ENCODE results near the gene TRAPPC12. TPM values are rescaled to one million over a fixed set of nuclear protein-coding genes. Genes with fewer than 3 reads are reported as not detected.
A peak's percentile ranks its signal among the peaks of the same experiment; 100 is the strongest.
"Not testable (repeated sequence)": the region's sequence is repeated elsewhere in the genome, so short reads cannot be mapped to it uniquely, and the experiment has no call there.

TRAPPC12 gene
- total RNA-seq, 1 experiment from 2014 or later: 86.0 TPM

GRCh38 chr2:3447789-3448317, 68.4 kb downstream of the TRAPPC12 start:
- H3K9ac ChIP-seq (ENCODE audit: extremely low read depth, insufficient read length, low read length): no peak overlapping the region
- no peak overlapping the region for H2AFZ ChIP-seq (ENCODE audit: low read length)
- no peak for DNase-seq
- Mint-ChIP-seq H3K4me3 (no peak overlapping the region), H3K36me3 (ENCODE audit: insufficient read depth in 1 of 3, low read depth in 3 of 3) (peaks cover 11 to 55% (median 29%) of the 10 kb centered on the region in 3 experiments; a peak in 6 of 7 replicates), H3K27me3 (ENCODE audit: low read depth) (no peaks in the 10 kb centered on the region), H3K27ac (no peak overlapping the region; a peak in 1 of 7 replicates), H3K9me3 (no peaks in the 10 kb centered on the region), H3K4me1 (peaks cover 3 to 5% of the 10 kb centered on the region in 2 experiments; a peak in 2 of 4 replicates)
- H2BK15ac ChIP-seq (ENCODE audit: low read depth, low read length): no peak overlapping the region
- no peak overlapping the region for H3K56ac ChIP-seq (ENCODE audit: insufficient read length, low read depth, low read length)
- H3K79me2 ChIP-seq (ENCODE audit: insufficient read depth, low read length): no peaks in the 10 kb centered on the region
- H3T11ph ChIP-seq (ENCODE audit: low read length): no peak overlapping the region
- no peak overlapping the region for H3K4me2 ChIP-seq (ENCODE audit: insufficient read depth, insufficient read length, low read length)
- H3K4ac ChIP-seq (ENCODE audit: low read depth, low read length): no peak overlapping the region
- H2BK5ac ChIP-seq (ENCODE audit: insufficient read length, low read length): no peak overlapping the region
- H3K18ac ChIP-seq (ENCODE audit: insufficient read length, low read depth, low read length): no peak overlapping the region
- no peak overlapping the region for H2BK12ac ChIP-seq (ENCODE audit: insufficient read length, low read depth, low read length)
- H3K9me3 ChIP-seq (ENCODE audit: control insufficient read depth, low read depth, low read length): no peaks in the 10 kb centered on the region
- H4K8ac ChIP-seq (replicated peaks; ENCODE audit: insufficient read length, low read depth, low read length): peak overlapping the region; percentile 40
- H2AK5ac ChIP-seq (ENCODE audit: insufficient read length, low read length): no peak overlapping the region
- H3K79me1 ChIP-seq (ENCODE audit: insufficient read depth, low read depth, low read length, poor library complexity, severe bottlenecking): no peaks in the 10 kb centered on the region
- H2BK20ac ChIP-seq (ENCODE audit: low read depth, low read length, poor library complexity, severe bottlenecking): no peak overlapping the region
- H3K14ac ChIP-seq (ENCODE audit: insufficient read depth, low read length): no peak overlapping the region
- H3K23me2 ChIP-seq (ENCODE audit: insufficient read length, low read depth, low read length, poor library complexity, severe bottlenecking): no peaks in the 10 kb centered on the region
- H2BK120ac ChIP-seq (ENCODE audit: low read depth, low read length, poor library complexity, severe bottlenecking): no peak overlapping the region
- WGBS (ENCODE audit: extremely low coverage, insufficient read length, low lambda C conversion rate): no CpG with 5 or more reads among the region's 9 CpGs
- no peak overlapping the region for H4K91ac ChIP-seq (ENCODE audit: insufficient read length, low read depth, low read length)
- H4K20me1 ChIP-seq (ENCODE audit: control insufficient read depth, insufficient read depth, insufficient read length): no peaks in the 10 kb centered on the region
- H3K23ac ChIP-seq (ENCODE audit: insufficient read length, low read depth, low read length): no peak overlapping the region
- H3K27me3 ChIP-seq (ENCODE audit: insufficient read depth, low read length): no peaks in the 10 kb centered on the region
- H3K4me1 ChIP-seq (ENCODE audit: insufficient read depth, low read length): no peaks in the 10 kb centered on the region
- H4K5ac ChIP-seq (ENCODE audit: insufficient read length, low read depth, low read length): no peak overlapping the region
- H3K27ac ChIP-seq (ENCODE audit: insufficient read length, low read depth, low read length): no peak overlapping the region
- no peak for TF ChIP-seq CTCF (conservative IDR thresholded peaks at IDR 0.05)

GRCh38 chr2:3448441-3448911, 69.0 kb downstream of the TRAPPC12 start:
- not testable (repeated sequence) for H3K27ac ChIP-seq (ENCODE audit: insufficient read length, low read depth, low read length); H3K23me2 ChIP-seq (ENCODE audit: insufficient read length, low read depth, low read length, poor library complexity, severe bottlenecking); H2AFZ ChIP-seq (ENCODE audit: low read length); H4K20me1 ChIP-seq (ENCODE audit: control insufficient read depth, insufficient read depth, insufficient read length); H3K4me3 Mint-ChIP-seq; H3K14ac ChIP-seq (ENCODE audit: insufficient read depth, low read length); H3K4ac ChIP-seq (ENCODE audit: low read depth, low read length); H2BK120ac ChIP-seq (ENCODE audit: low read depth, low read length, poor library complexity, severe bottlenecking); H3K9me3 ChIP-seq (ENCODE audit: control insufficient read depth, low read depth, low read length); H3K27me3 ChIP-seq (ENCODE audit: insufficient read depth, low read length); DNase-seq; H3K9ac ChIP-seq (ENCODE audit: extremely low read depth, insufficient read length, low read length); H2BK5ac ChIP-seq (ENCODE audit: insufficient read length, low read length); H2BK12ac ChIP-seq (ENCODE audit: insufficient read length, low read depth, low read length); H3K23ac ChIP-seq (ENCODE audit: insufficient read length, low read depth, low read length); H2BK15ac ChIP-seq (ENCODE audit: low read depth, low read length); H3K4me1 ChIP-seq (ENCODE audit: insufficient read depth, low read length); H4K8ac ChIP-seq (replicated peaks; ENCODE audit: insufficient read length, low read depth, low read length); H3K4me1 Mint-ChIP-seq; H3K4me2 ChIP-seq (ENCODE audit: insufficient read depth, insufficient read length, low read length); H3K27ac Mint-ChIP-seq; H3K79me1 ChIP-seq (ENCODE audit: insufficient read depth, low read depth, low read length, poor library complexity, severe bottlenecking); H3K9me3 Mint-ChIP-seq; H3T11ph ChIP-seq (ENCODE audit: low read length); H4K5ac ChIP-seq (ENCODE audit: insufficient read length, low read depth, low read length); H3K79me2 ChIP-seq (ENCODE audit: insufficient read depth, low read length); H3K27me3 Mint-ChIP-seq (ENCODE audit: low read depth); H3K56ac ChIP-seq (ENCODE audit: insufficient read length, low read depth, low read length); H3K18ac ChIP-seq (ENCODE audit: insufficient read length, low read depth, low read length); H4K91ac ChIP-seq (ENCODE audit: insufficient read length, low read depth, low read length); H2AK5ac ChIP-seq (ENCODE audit: insufficient read length, low read length); H2BK20ac ChIP-seq (ENCODE audit: low read depth, low read length, poor library complexity, severe bottlenecking)
- WGBS (ENCODE audit: extremely low coverage, insufficient read length, low lambda C conversion rate): no CpG with 5 or more reads among the region's 35 CpGs
- peaks cover 11 to 55% (median 29%) of the 10 kb centered on the region in 3 experiments; a peak in 6 of 7 replicates for H3K36me3 Mint-ChIP-seq (ENCODE audit: insufficient read depth in 1 of 3, low read depth in 3 of 3)

All from H9 (cell line).